ENCODE results near the gene GPR18.

GRCh38 chr13:99301913-99302636 lies 43.9 kb upstream of the GPR18 start:
- TF ChIP-seq TAF1 (IDR thresholded peaks at IDR 0.05; ENCODE audit: control insufficient read depth, extremely low read depth, insufficient read depth, low read length, severe bottlenecking) (no peak), JUNB (CRISPR knock-in tag; conservative IDR thresholded peaks at IDR 0.05) (no peak), ARID2 (IDR thresholded peaks at IDR 0.05) (no peak), CBFB (CRISPR knock-in tag; IDR thresholded peaks at IDR 0.05) (no peak)
